SK-N-MC (cell line): ENCODE data around the gene FLRT2.

Source experiments
- DNase-seq: peaks from one replicate; pipeline ENCODE4 v3.0.0-alpha.2; 2011; ENCODE audit warnings: low read depth, low spot score
- H3K27ac ChIP-seq: fragments of 200-600 bp; sonication (generic); 2 replicates; pipeline ENCODE4 v1.5.1; 2016; ENCODE audit warnings: mixed run types
- H3K36me3 ChIP-seq: fragments of 200-600 bp; sonication (generic); 2 replicates; pipeline ENCODE4 v1.6.1; 2017; ENCODE audit warnings: antibody characterized with exemption, low read length, mixed read lengths; ENCODE audit not compliant: insufficient read depth
- H3K4me3 ChIP-seq: fragments of 200-600 bp; sonication (generic); 2 replicates; pipeline ENCODE4 v1.5.1; 2016
- H3K9ac ChIP-seq: fragments of 200-600 bp; sonication (generic); 2 replicates; pipeline ENCODE4 v1.8.0; 2017; ENCODE audit warnings: mixed run types, mixed read lengths; ENCODE audit not compliant: insufficient read length
- H3K9me3 ChIP-seq: fragments of 200-600 bp; sonication (generic); 2 replicates; pipeline ENCODE4 v1.6.1; 2017; ENCODE audit warnings: low read depth, mild to moderate bottlenecking, antibody characterized with exemption, low read length, moderate library complexity, mixed read lengths
- EZH2 ChIP-seq: fragments of 200-600 bp; sonication (generic); IDR thresholded peaks from one replicate; pipeline ENCODE4 v1.6.1; 2017; ENCODE audit warnings: antibody characterized with exemption
- FOXP2 ChIP-seq: optimal IDR thresholded peaks from 2 replicates; pipeline ENCODE3; 2011; ENCODE audit warnings: mild to moderate bottlenecking, moderate library complexity; ENCODE audit not compliant: insufficient read depth; ENCODE audit errors: extremely low read length, control extremely low read depth
- POLR2AphosphoS5 ChIP-seq: IDR thresholded peaks from 2 replicates; pipeline ENCODE4 v1.6.1; 2012; ENCODE audit warnings: mild to moderate bottlenecking, low read depth, low read length, borderline replicate concordance

FLRT2 gene

DNA sequence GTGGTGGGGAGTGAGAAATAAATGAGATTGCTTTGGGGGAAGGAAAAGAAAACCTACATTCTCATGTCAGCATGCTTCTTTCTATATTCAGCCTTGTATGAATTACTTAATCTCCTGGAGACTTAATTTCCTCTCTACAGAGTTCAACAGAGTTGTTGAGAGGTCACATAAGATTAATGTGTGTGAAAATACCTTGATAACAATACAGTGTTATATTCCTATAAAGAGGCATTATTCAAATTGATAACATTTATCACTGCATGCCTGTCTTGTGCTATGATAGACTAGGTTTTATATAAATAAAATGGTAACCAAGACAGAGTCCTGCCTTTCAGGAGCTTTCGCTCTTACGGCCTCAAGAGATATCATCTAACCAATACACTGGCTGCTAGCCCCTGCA, 9.6 kb downstream of the FLRT2 start:
- Histone ChIP-seq H3K4me3 (peak overlapping the region; percentile 14; the same call in 1 of the 2 replicates), H3K27ac (no peak overlapping the region), H3K9me3 (no peaks in the 10 kb centered on the region; the same call in 1 of the 2 replicates), H3K9ac (no peak overlapping the region), H3K36me3 (peaks cover 74% of the 10 kb centered on the region)
- no peak for DNase-seq
- TF ChIP-seq POLR2AphosphoS5 (no peak), EZH2 (no peak), FOXP2 (no peak)

GRCh38 chr14:85542623-85543022, 12.7 kb downstream of the FLRT2 start:
- H3K27ac ChIP-seq = no peak overlapping the region

GRCh38 chr14:85545738-85546137, 15.8 kb downstream of the FLRT2 start:
- Histone ChIP-seq H3K27ac (no peak overlapping the region), H3K9me3 (no peaks in the 10 kb centered on the region; the same call in 1 of the 2 replicates), H3K4me3 (no peak overlapping the region), H3K36me3 (peaks cover 100% of the 10 kb centered on the region), H3K9ac (no peak overlapping the region)
- no peak for DNase-seq
- no peak for TF ChIP-seq POLR2AphosphoS5
- no peak for TF ChIP-seq EZH2
- no peak for TF ChIP-seq FOXP2

More at GRCh38 chr14:85542623-85543022, 12.7 kb downstream of the FLRT2 start:
- TF ChIP-seq POLR2AphosphoS5 (no peak), EZH2 (no peak)
- Histone ChIP-seq H3K4me3 (no peak overlapping the region), H3K9ac (no peak overlapping the region), H3K9me3 (no peaks in the 10 kb centered on the region; the same call in 1 of the 2 replicates), H3K36me3 (peaks cover 100% of the 10 kb centered on the region)
- no peak for DNase-seq

- no peak for DNase-seq
- Histone ChIP-seq H3K27ac (no peak overlapping the region), H3K9me3 (no peaks in the 10 kb centered on the region), H3K4me3 (no peak overlapping the region), H3K9ac (no peak overlapping the region), H3K36me3 (peaks cover 100% of the 10 kb centered on the region)
- TF ChIP-seq EZH2 (no peak), FOXP2 (no peak), POLR2AphosphoS5 (no peak)
Measured at GRCh38 chr14:85546390-85546789, 16.4 kb downstream of the FLRT2 start.

- TF ChIP-seq EZH2 = no peak
- no peak for DNase-seq
- H3K36me3 ChIP-seq = peaks cover 100% of the 10 kb centered on the region
Measured at GRCh38 chr14:85549697-85550096, 19.8 kb downstream of the FLRT2 start.

GRCh38 chr14:85554106-85554505, 24.2 kb downstream of the FLRT2 start:
- Histone ChIP-seq H3K9me3 (no peaks in the 10 kb centered on the region; the same call in 1 of the 2 replicates), H3K36me3 (peaks cover 97% of the 10 kb centered on the region), H3K27ac (no peak overlapping the region), H3K4me3 (no peak overlapping the region), H3K9ac (no peak overlapping the region)
- DNase-seq = no peak
- TF ChIP-seq POLR2AphosphoS5 = no peak
- no peak for TF ChIP-seq FOXP2
- no peak for TF ChIP-seq EZH2

More at GRCh38 chr14:85549697-85550096, 19.8 kb downstream of the FLRT2 start:
- Histone ChIP-seq H3K27ac (peak overlapping the region; percentile 28; the same call in 1 of the 2 replicates), H3K9ac (no peak overlapping the region), H3K4me3 (no peak overlapping the region), H3K9me3 (no peaks in the 10 kb centered on the region; the same call in 1 of the 2 replicates)

DNA sequence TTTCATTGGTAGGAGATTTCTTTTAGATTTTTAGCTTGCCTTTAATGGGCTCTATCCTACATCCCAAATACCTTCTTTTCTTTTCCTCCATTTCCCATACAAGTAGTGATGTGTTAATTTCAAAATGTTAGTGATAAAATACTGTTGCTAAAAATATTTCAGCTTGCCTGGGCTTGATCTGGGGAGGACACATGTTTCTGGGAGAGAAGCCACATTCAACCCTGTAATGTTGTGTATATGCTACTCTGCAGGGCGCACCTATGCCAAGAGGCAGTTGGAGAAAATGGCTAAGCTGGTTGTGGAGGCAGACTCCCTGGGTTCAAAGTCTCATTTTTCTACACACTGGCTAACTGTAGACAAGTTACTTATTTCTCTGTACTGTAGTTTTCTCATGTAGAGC, 26.3 kb downstream of the FLRT2 start:
- Histone ChIP-seq H3K4me3 (no peak overlapping the region), H3K27ac (no peak overlapping the region), H3K36me3 (peaks cover 94% of the 10 kb centered on the region), H3K9ac (no peak overlapping the region), H3K9me3 (no peaks in the 10 kb centered on the region; the same call in 1 of the 2 replicates)
- DNase-seq = no peak
- no peak for TF ChIP-seq EZH2
- no peak for TF ChIP-seq POLR2AphosphoS5
- no peak for TF ChIP-seq FOXP2

DNA sequence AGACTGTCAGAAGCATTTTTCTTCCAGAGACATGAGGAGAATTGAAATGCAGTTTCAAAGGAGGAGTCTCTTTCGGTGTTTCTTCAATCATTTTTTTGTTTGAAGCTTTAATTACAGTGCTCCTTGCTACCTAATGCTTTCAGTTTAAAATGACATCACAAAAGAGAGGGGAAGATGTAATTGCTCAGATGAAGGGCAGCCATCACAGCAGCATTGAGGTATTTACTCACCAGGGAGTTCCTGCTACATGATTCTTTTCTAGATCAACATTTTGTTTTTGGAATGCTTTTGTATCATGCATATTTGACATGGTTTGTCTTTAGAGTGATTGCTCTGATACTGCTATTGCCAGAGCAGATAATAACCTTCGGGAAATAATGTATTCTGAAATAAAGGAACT, 28.6 kb downstream of the FLRT2 start:
- Histone ChIP-seq H3K36me3 (peaks cover 94% of the 10 kb centered on the region), H3K27ac (no peak overlapping the region), H3K9ac (no peak overlapping the region), H3K9me3 (no peaks in the 10 kb centered on the region), H3K4me3 (no peak overlapping the region)
- no peak for TF ChIP-seq EZH2
- DNase-seq = no peak

GRCh38 chr14:85562630-85563029, 32.7 kb downstream of the FLRT2 start:
- Histone ChIP-seq H3K9me3 (no peaks in the 10 kb centered on the region), H3K27ac (0 out of 2 replicates have a peak overlapping the region, but pooled peaks have one; percentile 14), H3K9ac (no peak overlapping the region), H3K36me3 (peaks cover 72% of the 10 kb centered on the region), H3K4me3 (no peak overlapping the region)
- no peak for TF ChIP-seq POLR2AphosphoS5
- TF ChIP-seq FOXP2 = no peak
- no peak for TF ChIP-seq EZH2
- no peak for DNase-seq
